Measurements from ENCODE around the gene KDF1.

KDF1 gene

GRCh38 chr1:26913754-26914619 is 46.3 kb downstream of the KDF1 start, which contains the start of gene NR0B2:
TSS of gene NR0B2 (minus strand) at chr1:26913975. CDS start at chr1:26913940, 35 bp downstream.
- DNase-seq (ENCODE audit: low read depth): no peak

GRCh38 chr1:26913389-26913753 is 46.9 kb downstream of the KDF1 start:
- DNase-seq (ENCODE audit: low read depth): no peak

- DNase-seq (ENCODE audit: low read depth): no peak
Measured at GRCh38 chr1:26912147-26912490, 48.1 kb downstream of the KDF1 start.

GRCh38 chr1:26911399-26912146 is 48.7 kb downstream of the KDF1 start:
- no peak for DNase-seq (ENCODE audit: low read depth)

- no peak for DNase-seq (ENCODE audit: low read depth)
Measured at GRCh38 chr1:26910343-26911160, 49.7 kb downstream of the KDF1 start.

GRCh38 chr1:26909951-26910342 is 50.3 kb downstream of the KDF1 start:
- no peak for DNase-seq (ENCODE audit: low read depth)

- no peak for DNase-seq (ENCODE audit: low read depth)
Measured at GRCh38 chr1:26907071-26907917, 53.0 kb downstream of the KDF1 start.

- DNase-seq (ENCODE audit: low read depth): no peak
Measured at GRCh38 chr1:26900815-26901511, 59.3 kb downstream of the KDF1 start.

- peak; percentile 81 for DNase-seq (ENCODE audit: low read depth)
Measured at GRCh38 chr1:26900001-26900814, 60.1 kb downstream of the KDF1 start, which contains the start of gene GPATCH3. TSS of gene GPATCH3 (minus strand) at chr1:26900467. CDS start at chr1:26900442, 25 bp downstream.

All from stimulated activated CD8-positive, alpha-beta memory T cell treated with anti-CD3 and anti-CD28 coated beads, Interleukin-12 subunit alpha, Interleukin-12 subunit beta, amount 100 ng/mL, for 1 hour (primary cell).